GM19397 (cell line): ENCODE data around the gene CRISPLD2.

Experiments used
- ATAC-seq: cut with Tn5 transposase; IDR thresholded peaks from one replicate; pipeline ENCODE4 v1.9.1; 2021; ENCODE audit warnings: mild to moderate bottlenecking, moderate library complexity; ENCODE audit not compliant: unreplicated experiment

CRISPLD2 gene

GRCh38 chr16:84819644-84820304, at the start of gene CRISPLD2:
CRISPLD2 (plus strand) TSS chr16:84819985; CDS start chr16:84838496, 18,511 bp downstream.
- no peak for ATAC-seq

- no peak for ATAC-seq
These were observed 46.5 kb upstream of the CRISPLD2 start for GRCh38 chr16:84773312-84773711.

- ATAC-seq, result no peak
These were observed 45.0 kb upstream of the CRISPLD2 start for GRCh38 chr16:84774810-84775209.

GRCh38 chr16:84775262-84775810, 44.4 kb upstream of the CRISPLD2 start:
- ATAC-seq, result no peak

GRCh38 chr16:84777435-84777834, 42.4 kb upstream of the CRISPLD2 start:
- ATAC-seq, result no peak

GRCh38 chr16:84778720-84779119, 41.1 kb upstream of the CRISPLD2 start:
- no peak for ATAC-seq

GRCh38 chr16:84780063-84780462, 39.7 kb upstream of the CRISPLD2 start:
- ATAC-seq, result no peak

- ATAC-seq, result no peak
These were observed 39.0 kb upstream of the CRISPLD2 start for GRCh38 chr16:84780544-84781376.

GRCh38 chr16:84782846-84783245, 36.9 kb upstream of the CRISPLD2 start:
- ATAC-seq, result no peak

GRCh38 chr16:84785843-84786581, 33.8 kb upstream of the CRISPLD2 start:
- no peak for ATAC-seq

- ATAC-seq, result no peak
These were observed 33.1 kb upstream of the CRISPLD2 start for GRCh38 chr16:84786605-84787262.

GRCh38 chr16:84787263-84787622, 32.5 kb upstream of the CRISPLD2 start:
- ATAC-seq, result no peak

GRCh38 chr16:84788920-84789391, 30.8 kb upstream of the CRISPLD2 start:
- no peak for ATAC-seq

GRCh38 chr16:84789431-84789830, 30.4 kb upstream of the CRISPLD2 start:
- no peak for ATAC-seq

- ATAC-seq, result no peak
These were observed 29.5 kb upstream of the CRISPLD2 start for GRCh38 chr16:84790301-84790700.

GRCh38 chr16:84791088-84791487, 28.7 kb upstream of the CRISPLD2 start:
- ATAC-seq, result no peak

GRCh38 chr16:84791501-84791900, 28.3 kb upstream of the CRISPLD2 start:
- no peak for ATAC-seq

- no peak for ATAC-seq
These were observed 25.6 kb upstream of the CRISPLD2 start for GRCh38 chr16:84794186-84794585.

- no peak for ATAC-seq
These were observed 25.2 kb upstream of the CRISPLD2 start for GRCh38 chr16:84794626-84795025.

- no peak for ATAC-seq
These were observed 24.3 kb upstream of the CRISPLD2 start for GRCh38 chr16:84795329-84796053.
